Measurements from ENCODE around the gene SLC5A5. TPM values are rescaled to one million over a fixed set of nuclear protein-coding genes. Genes with fewer than 3 reads are reported as not detected.

The SLC5A5 gene
- total and polyA plus RNA-seq, 2 of the 8 experiments (the other 6 are each of a cell fraction or from before 2014, with no cell fraction given) = 1.5 to 1.8 TPM

DNA sequence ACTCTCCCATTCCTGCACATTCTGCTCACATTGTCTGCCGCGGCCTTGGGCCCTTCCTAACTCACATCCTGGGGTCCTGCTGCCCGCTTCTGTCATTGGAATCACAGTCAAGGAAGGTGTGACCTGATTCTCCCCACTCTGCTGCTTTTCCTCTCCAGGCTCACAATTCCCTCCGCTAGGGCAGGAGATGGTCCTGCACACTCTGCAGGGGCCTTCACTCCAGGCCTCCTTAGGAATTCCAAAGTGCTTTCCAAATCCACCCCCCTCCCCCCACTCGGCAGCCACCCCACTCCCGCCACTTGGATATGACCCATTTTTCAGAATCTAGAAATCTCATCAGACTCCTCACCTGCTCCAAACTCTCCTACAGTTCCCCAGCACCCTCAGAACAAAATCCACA is 3.1 kb upstream of the SLC5A5 start:
- peaks cover 0 to 14% (median 5%) of the 10 kb centered on the region in 4 experiments; a peak in 6 of 7 replicates for H3K4me1 ChIP-seq (replicated peaks in 1 of 4; ENCODE audit: control insufficient read depth in 3 of 4, insufficient read depth in 4 of 4, low read length in 3 of 4)
- DNase-seq (ENCODE audit: low read depth in 1 of 2, low spot score in 2 of 2) (peak in 1 of 2 experiments; percentile 49), FAIRE-seq (no peak)
- H3K36me3 ChIP-seq (ENCODE audit: control insufficient read depth in 2 of 4, insufficient read depth in 4 of 4, low read length in 3 of 4) = peaks cover 8 to 18% (median 10%) of the 10 kb centered on the region in 4 experiments
- CTCF ChIA-PET (ENCODE audit: partially characterized antibody) = interaction anchor here (0.8 to 5.4 kb wide), 5 partner anchors 15 to 127 kb away, joined by 3 to 105 read pairs (median 9); partner anchors contain the start of gene CCDC124
- 67% methylated on average over 6 of the region's 6 CpGs; no CpG with 5 or more reads in 1 of the 2 experiments for WGBS, 2 experiments (ENCODE audit: extremely low coverage in 1 of 2, insufficient coverage in 1 of 2, insufficient read length in 1 of 2, insufficient replicate concordance in 2 of 2, low coverage in 1 of 2, low lambda C conversion rate in 2 of 2, missing lambda C conversion rate in 1 of 2)
- H4K8ac ChIP-seq (ENCODE audit: extremely low read depth, insufficient read depth, low read length) = peak overlapping the region; percentile 45; the same call in 1 of the 2 replicates
- no peak overlapping the region for H3K23ac ChIP-seq (ENCODE audit: insufficient read length)
- peak overlapping the region; percentile 82; the same call in 1 of the 2 replicates for H2AK5ac ChIP-seq (ENCODE audit: low read depth, low read length)
- H3K56ac ChIP-seq (replicated peaks; ENCODE audit: insufficient read length, low read depth, low read length) = peak overlapping the region; percentile 33
- no peak overlapping the region for H3K27ac ChIP-seq (ENCODE audit: low read depth, low read length)
- peak overlapping the region; percentile 87 for H4K91ac ChIP-seq (replicated peaks; ENCODE audit: insufficient read length, low read length)
- peak overlapping the region; percentile 98 for H2BK20ac ChIP-seq (ENCODE audit: low read length)
- TF ChIP-seq FOSL1 (IDR thresholded peaks at IDR 0.05; ENCODE audit: insufficient read depth, low read depth, low read length) = no peak
- 0 out of 2 replicates have a peak, but pooled peaks have one; percentile 2 for TF ChIP-seq TEAD4 (IDR thresholded peaks at IDR 0.05; ENCODE audit: low read depth, low read length)
- H4K20me1 ChIP-seq (replicated peaks in 1 of 2; ENCODE audit: control insufficient read depth in 1 of 2, insufficient read depth in 2 of 2, low read length in 2 of 2) = peaks cover 2 to 9% of the 10 kb centered on the region in 2 experiments
- H3K27me3 ChIP-seq (replicated peaks in 1 of 4; ENCODE audit: control insufficient read depth in 3 of 4, extremely low read depth in 1 of 4, insufficient read depth in 3 of 4, low read length in 3 of 4) = peaks cover 0 to 9% (median 3%) of the 10 kb centered on the region in 4 experiments; a peak in 5 of 7 replicates
- peak overlapping the region; percentile 74 for H3K14ac ChIP-seq (ENCODE audit: insufficient read length)
- peak overlapping the region; percentile 90; the same call in 1 of the 2 replicates for H2BK12ac ChIP-seq (ENCODE audit: low read depth, low read length)
- no peaks in the 10 kb centered on the region for H3K79me1 ChIP-seq (ENCODE audit: low read depth, low read length)
- peak overlapping the region; percentile 46; the same call in 1 of the 2 replicates for H2BK15ac ChIP-seq (ENCODE audit: low read length)
- peak overlapping the region; percentile 93 for H3K18ac ChIP-seq (ENCODE audit: extremely low read depth, low read length)
- H3K79me2 ChIP-seq (ENCODE audit: control insufficient read depth in 1 of 2, insufficient read depth in 2 of 2, low read length in 2 of 2) = no peaks in the 10 kb centered on the region
- H3K9me3 ChIP-seq (ENCODE audit: insufficient read depth in 2 of 2, low read depth in 1 of 2, low read length in 1 of 2) = no peaks in the 10 kb centered on the region; a peak in 1 of 4 replicates
- H2BK120ac ChIP-seq (replicated peaks; ENCODE audit: low read depth, low read length) = no peak overlapping the region
- no peak overlapping the region for H2AFZ ChIP-seq (ENCODE audit: low read length)
- peak overlapping the region; percentile 75; the same call in 1 of the 2 replicates for H2BK5ac ChIP-seq (ENCODE audit: low read depth, low read length)
- peak overlapping the region; percentile 28 for H4K5ac ChIP-seq (ENCODE audit: insufficient read length, low read depth, low read length)
- peak overlapping the region; percentile 54 for H3K4ac ChIP-seq (replicated peaks; ENCODE audit: insufficient read length, low read depth, low read length)
- POLR2A ChIA-PET (ENCODE audit: partially characterized antibody) = interaction anchor here (0.6 to 20.2 kb wide), 6 partner anchors 8 to 1127 kb away, joined by 3 to 392 read pairs (median 3); partner anchors contain the start of genes CCDC124 and RPL18A
- peaks cover 7% of the 10 kb centered on the region; the same call in 1 of the 2 replicates for H3K23me2 ChIP-seq (ENCODE audit: low read depth, low read length)
- peak overlapping the region; percentile 4 to 6; a peak in 1 of 4 replicates for H3K4me2 ChIP-seq (ENCODE audit: insufficient read depth in 1 of 2, low read depth in 2 of 2, low read length in 2 of 2)
- no peak overlapping the region for H3K4me3 ChIP-seq (ENCODE audit: extremely low read depth in 1 of 4, insufficient read depth in 2 of 4, low read depth in 3 of 4, low read length in 4 of 4)
- no peak overlapping the region; a peak in 1 of 7 replicates for H3K9ac ChIP-seq (replicated peaks in 1 of 4; ENCODE audit: extremely low read depth in 1 of 4, low read depth in 3 of 4, low read length in 3 of 4)
